Aorta (tissue), 5 donors: ENCODE measurements around the gene EDN1. TPM values are rescaled to one million over a fixed set of nuclear protein-coding genes. Genes with fewer than 3 reads are reported as not detected.

Experiments
- ATAC-seq: fragments of 200-7000 bp; cut with Tn5 transposase; one replicate; pipeline ENCODE4 v1.9.1; 2022; ENCODE audit warnings: moderate library complexity; ENCODE audit not compliant: low FRiP score
- DNase-seq, 2 donors: peaks; one replicate each; pipeline ENCODE4 v3.0.0-alpha.2; 2020
- H3K27ac ChIP-seq, 2 donors: one replicate each; pipeline ENCODE4 v1.5.1; 2013; ENCODE audit warnings: low read length in 2 of 2, mild to moderate bottlenecking in 2 of 2, moderate library complexity in 2 of 2, control low read depth in 1 of 2, inconsistent platforms in 1 of 2, low read depth in 1 of 2
- H3K27me3 ChIP-seq, 2 donors: one replicate each; pipeline ENCODE4 v1.6.1; 2013; ENCODE audit warnings: control low read depth in 1 of 2, low read length in 1 of 2, mild to moderate bottlenecking in 1 of 2, moderate library complexity in 1 of 2; ENCODE audit not compliant: insufficient read depth in 2 of 2, control insufficient read depth in 1 of 2
- H3K36me3 ChIP-seq, 2 donors: one replicate each; pipeline ENCODE4 v1.6.1; 2013; ENCODE audit warnings: control low read depth in 1 of 2, low read length in 1 of 2, mild to moderate bottlenecking in 1 of 2; ENCODE audit not compliant: insufficient read depth in 2 of 2, control insufficient read depth in 1 of 2
- H3K4me1 ChIP-seq, 2 donors: one replicate each; pipeline ENCODE4 v1.6.1; 2013; ENCODE audit warnings: low read length in 2 of 2, control low read depth in 1 of 2, mild to moderate bottlenecking in 1 of 2, moderate library complexity in 1 of 2; ENCODE audit not compliant: insufficient read depth in 2 of 2, control insufficient read depth in 1 of 2
- H3K4me3 ChIP-seq, 2 donors: one replicate each; pipeline ENCODE4 v1.5.1; 2013; ENCODE audit warnings: low read length in 2 of 2, control low read depth in 1 of 2, mild to moderate bottlenecking in 1 of 2
- H3K9me3 ChIP-seq: one replicate; pipeline ENCODE4 v1.6.1; 2013; ENCODE audit warnings: mild to moderate bottlenecking, low read length; ENCODE audit not compliant: control insufficient read depth
- WGBS, 2 donors: extraction: QIAGEN DNeasy Blood & Tissue Kit; methylation state at CpG; one replicate each; pipeline ENCODE4 v1.1.7; 2013; 5-methylcytosine and 5-hydroxymethylcytosine counted together
- intact Hi-C, 2 donors: fragments of 100-400 bp; cut with DNase I; formaldehyde crosslinking; loops; one replicate each; pipeline versions ENCODE4 v1.14.2 to v1.15.0; 2022
- polyA plus RNA-seq, 2 donors: library from polyadenylated mRNA; stranded (reverse); fragments of 200-250 nt; gene quantifications; one replicate each; pipeline ENCODE4 v1.2.3, GENCODE V29; 2013
- total RNA-seq, 2 donors: library from RNA; stranded (reverse); fragmentation: NEBNext Ultra II Directional; extraction: Animal tissue kit (Norgen Biotek cat#: 25700); gene quantifications; one replicate each; pipeline ENCODE4 v1.2.1, GENCODE V29; 2021
- donor health status: healthy with polysubstance abuse.
- donor health status: Bipolar disorder and iron deficiency.
- donor health status: DM: no; HTN: no; CAD: no.
- donor health status: DM: no; HTN: no; CAD: no.
- donor health status: DM: yes; HTN: yes; CAD: no.

The EDN1 gene
- total and polyA plus RNA-seq, 4 donors = 3.3 to 10.7 (median 6.7) TPM

- WGBS, 2 donors = 84 to 91% methylated on average over 3 of the region's 3 CpGs
- ATAC-seq (no peak), DNase-seq (no peak)
- H3K27me3 ChIP-seq = no peaks in the 10 kb centered on the region
- H3K4me1 ChIP-seq = no peaks in the 10 kb centered on the region
- H3K27ac ChIP-seq = no peak overlapping the region
- intact Hi-C loops = loop anchor here in 1 of 2 donors (2.0 kb wide), 1 partner anchor 314 kb away; no protein-coding TSS in a partner anchor
- no peak overlapping the region for H3K4me3 ChIP-seq
- no peaks in the 10 kb centered on the region for H3K9me3 ChIP-seq
- H3K36me3 ChIP-seq = no peaks in the 10 kb centered on the region
Measured at GRCh38 chr6:12288914-12289313, 1.2 kb upstream of the EDN1 start.

DNA sequence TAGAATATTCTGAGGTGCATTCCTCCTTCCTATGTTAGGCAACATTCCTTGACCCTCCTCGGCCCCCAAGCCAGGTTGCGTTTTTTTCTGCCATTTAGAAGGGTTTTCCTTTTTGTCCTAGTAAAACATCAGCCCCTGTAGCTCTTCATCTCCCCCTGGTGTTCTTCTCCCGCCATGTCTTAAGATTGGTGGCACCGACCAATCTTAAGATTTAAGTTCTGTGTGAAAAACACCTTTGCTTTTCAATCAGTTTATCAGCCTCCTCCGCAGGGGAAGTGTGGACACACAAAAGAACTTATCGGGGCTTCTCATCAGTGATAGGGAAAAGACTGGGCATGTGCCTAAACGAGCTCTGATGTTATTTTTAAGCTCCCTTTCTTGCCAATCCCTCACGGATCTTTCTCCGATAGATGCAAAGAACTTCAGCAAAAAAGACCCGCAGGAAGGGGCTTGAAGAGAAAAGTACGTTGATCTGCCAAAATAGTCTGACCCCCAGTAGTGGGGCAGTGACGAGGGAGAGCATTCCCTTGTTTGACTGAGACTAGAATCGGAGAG lies 719 bp upstream of the EDN1 start:
- Histone ChIP-seq H3K4me3 (peak overlapping the region; percentile 76 to 93), H3K27me3 (no peaks in the 10 kb centered on the region), H3K36me3 (no peaks in the 10 kb centered on the region), H3K27ac (peak overlapping the region in 1 of 2 donors; percentile 88), H3K9me3 (no peaks in the 10 kb centered on the region), H3K4me1 (no peaks in the 10 kb centered on the region)
- peak; percentile 60 for ATAC-seq
- WGBS, 2 donors = 1 to 4% methylated on average over 13 of the region's 13 CpGs
- peak in 1 of 2 donors; percentile 58 for DNase-seq
- intact Hi-C loops = loop anchor here in 1 of 2 donors (2.0 kb wide), 1 partner anchor 313 kb away; no protein-coding TSS in a partner anchor

GRCh38 chr6:12291071-12291838 lies 1.1 kb downstream of the EDN1 start:
- peak overlapping the region; percentile 76 to 81 for H3K4me3 ChIP-seq
- H3K4me1 ChIP-seq = peaks cover 0 to 4% of the 10 kb centered on the region in 2 donors
- no peak overlapping the region for H3K27ac ChIP-seq
- WGBS, 2 donors = 4 to 6% methylated on average over 11 to 12 of the region's 12 CpGs
- ATAC-seq (no peak), DNase-seq (no peak)
- intact Hi-C loops = loop anchor here (5.0 to 10.0 kb wide), 6 partner anchors 54 to 604 kb away; no protein-coding TSS in a partner anchor
- H3K36me3 ChIP-seq = no peaks in the 10 kb centered on the region
- H3K9me3 ChIP-seq = no peaks in the 10 kb centered on the region
- H3K27me3 ChIP-seq = no peaks in the 10 kb centered on the region

DNA sequence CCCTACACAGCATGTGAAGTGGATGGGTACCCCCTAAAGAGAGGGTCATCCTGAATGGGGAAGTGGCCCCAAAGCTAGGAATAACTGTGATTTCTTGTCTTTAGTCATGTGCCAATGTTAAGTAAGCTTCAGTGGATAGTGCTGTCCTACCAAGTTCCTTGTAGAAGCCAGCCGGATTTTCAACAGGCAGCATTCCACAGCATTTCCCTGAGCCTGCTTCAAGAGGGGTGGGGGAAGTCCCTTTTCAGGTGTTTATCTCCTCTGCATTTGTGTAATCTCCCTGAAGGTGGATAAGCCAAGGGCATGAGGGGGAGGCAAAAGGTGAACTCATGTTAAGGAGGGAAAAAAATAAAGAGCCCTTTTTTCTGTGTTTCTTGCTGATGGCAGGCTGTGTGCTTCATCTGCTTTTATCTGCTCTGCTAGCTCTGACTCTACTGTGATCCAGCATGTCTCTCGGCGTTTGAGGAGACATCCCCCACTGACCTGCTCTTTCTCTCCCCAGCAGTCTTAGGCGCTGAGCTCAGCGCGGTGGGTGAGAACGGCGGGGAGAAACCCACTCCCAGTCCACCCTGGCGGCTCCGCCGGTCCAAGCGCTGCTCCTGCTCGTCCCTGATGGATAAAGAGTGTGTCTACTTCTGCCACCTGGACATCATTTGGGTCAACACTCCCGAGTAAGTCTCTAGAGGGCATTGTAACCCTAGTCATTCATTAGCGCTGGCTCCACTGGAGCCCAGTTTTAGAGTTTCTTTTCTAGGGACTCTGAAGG lies 1.9 kb downstream of the EDN1 start:
- peak; percentile 48 for ATAC-seq
- DNase-seq = no peak
- Histone ChIP-seq H3K27ac (peak overlapping the region in 1 of 2 donors; percentile 47), H3K4me1 (peaks cover 0 to 4% of the 10 kb centered on the region in 2 donors), H3K9me3 (no peaks in the 10 kb centered on the region), H3K36me3 (no peaks in the 10 kb centered on the region), H3K4me3 (peak overlapping the region; percentile 76 to 81), H3K27me3 (no peaks in the 10 kb centered on the region)
- 7% methylated on average over 15 of the region's 15 CpGs for WGBS, 2 donors
- intact Hi-C loops = loop anchor here (5.0 to 10.0 kb wide), 6 partner anchors 53 to 603 kb away; no protein-coding TSS in a partner anchor

DNA sequence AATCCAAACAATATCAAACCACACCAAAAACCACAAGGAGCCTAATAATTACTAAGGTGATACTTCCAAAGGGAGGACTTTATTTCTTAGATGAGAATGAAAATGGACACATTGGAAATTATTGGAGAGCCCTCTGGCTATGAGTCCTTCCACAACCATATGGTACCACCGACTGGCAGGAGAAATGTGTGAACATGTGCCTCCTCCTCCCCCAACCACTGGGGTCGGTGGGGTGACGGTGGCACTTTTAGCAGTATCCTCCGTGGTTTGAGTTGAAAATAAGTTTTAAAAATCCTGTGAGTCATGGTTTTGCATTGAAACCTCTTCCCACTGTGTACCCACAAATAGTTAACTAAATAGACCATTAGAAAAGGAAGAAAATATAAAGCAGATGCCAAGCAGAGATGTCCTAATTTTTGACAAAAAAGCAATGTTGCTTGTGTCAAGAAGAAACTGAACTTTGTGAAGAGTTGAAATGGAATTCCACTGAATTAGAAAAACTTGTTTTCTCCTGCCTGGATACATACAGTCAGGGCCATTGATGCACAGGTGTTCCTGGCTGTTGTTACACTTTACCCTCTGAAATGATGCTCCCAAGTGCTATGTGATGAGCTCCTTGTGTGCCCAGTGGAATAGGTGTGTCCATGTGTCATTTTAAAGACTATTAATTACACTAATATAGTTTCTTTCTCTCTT lies 3.2 kb downstream of the EDN1 start:
- Histone ChIP-seq H3K27ac (peak overlapping the region in 1 of 2 donors; percentile 54), H3K9me3 (no peaks in the 10 kb centered on the region), H3K36me3 (no peaks in the 10 kb centered on the region), H3K4me1 (peaks cover 0 to 4% of the 10 kb centered on the region in 2 donors), H3K27me3 (no peaks in the 10 kb centered on the region), H3K4me3 (no peak overlapping the region)
- DNase-seq = no peak
- no peak for ATAC-seq
- 75 to 78% methylated on average over 4 of the region's 4 CpGs for WGBS, 2 donors
- intact Hi-C loops = loop anchor here (5.0 to 10.0 kb wide), 6 partner anchors 51 to 601 kb away; no protein-coding TSS in a partner anchor

GRCh38 chr6:12293931-12294807 lies 4.0 kb downstream of the EDN1 start:
- 63 to 64% methylated on average over 7 of the region's 7 CpGs for WGBS, 2 donors
- Histone ChIP-seq H3K27me3 (no peaks in the 10 kb centered on the region), H3K27ac (peak overlapping the region in 1 of 2 donors; percentile 54), H3K9me3 (no peaks in the 10 kb centered on the region), H3K36me3 (no peaks in the 10 kb centered on the region), H3K4me3 (no peak overlapping the region), H3K4me1 (peaks cover 0 to 4% of the 10 kb centered on the region in 2 donors)
- intact Hi-C loops = loop anchor here (5.0 to 10.0 kb wide), 6 partner anchors 51 to 601 kb away; no protein-coding TSS in a partner anchor
- DNase-seq (no peak), ATAC-seq (no peak)

GRCh38 chr6:12294851-12295536 lies 4.8 kb downstream of the EDN1 start:
- intact Hi-C loops = loop anchor here (5.0 to 10.0 kb wide), 8 partner anchors 47 to 600 kb away; no protein-coding TSS in a partner anchor
- Histone ChIP-seq H3K36me3 (no peaks in the 10 kb centered on the region), H3K9me3 (no peaks in the 10 kb centered on the region), H3K27ac (peak overlapping the region; percentile 22 to 82), H3K4me3 (no peak overlapping the region), H3K27me3 (no peaks in the 10 kb centered on the region), H3K4me1 (peaks cover 0 to 4% of the 10 kb centered on the region in 2 donors)
- DNase-seq (no peak), ATAC-seq (no peak)
- 68 to 76% methylated on average over 3 of the region's 3 CpGs for WGBS, 2 donors
